B cell (primary cell): ENCODE data around the gene PTGES2. TPM values are rescaled to one million over a fixed set of nuclear protein-coding genes. Genes with fewer than 3 reads are reported as not detected.

Experiments
- ATAC-seq: fragments of 200-7000 bp; cut with Tn5 transposase; one replicate; pipeline ENCODE4 v1.10.0; 2021; ENCODE audit warnings: low read depth, mild to moderate bottlenecking, moderate number of reproducible peaks, moderate library complexity
- CTCF ChIA-PET: fragments of 350-600 bp; sonication (Branson Sonifier 250); formaldehyde crosslinking; loops from one replicate; lab custom pipeline; 2021; ENCODE audit warnings: antibody characterized with exemption, inconsistent platforms; lab: Charles Lee
- POLR2A ChIA-PET: fragments of 350-600 bp; sonication (Branson Sonifier 250); formaldehyde crosslinking; loops from one replicate; lab custom pipeline; 2021; ENCODE audit warnings: antibody characterized with exemption; lab: Charles Lee
- DNase-seq: peaks from one replicate; pipeline ENCODE4 v3.0.0; 2013
- H2AFZ ChIP-seq: 2 replicates; pipeline ENCODE4 v1.6.1; 2012; ENCODE audit warnings: mild to moderate bottlenecking, low read depth, low read length; ENCODE audit not compliant: insufficient read depth, poor library complexity, severe bottlenecking
- H3K27ac ChIP-seq, 2 donors: 1 replicate in 1 of 2; 2 replicates in 1 of 2; pipeline ENCODE4 v1.5.1; 2012 to 2013; ENCODE audit warnings: low read length in 2 of 2, mild to moderate bottlenecking in 2 of 2, moderate library complexity in 1 of 2
- H3K27me3 ChIP-seq, 4 experiments: fragments of 200-600 bp in 1 of 4; sonication (generic) in 1 of 4; replicated peaks in 1 of 4; 1 replicate in 2 of 4; 2 replicates in 2 of 4; pipeline versions ENCODE4 v1.6.1 to v1.7.0; 2013 to 2016; ENCODE audit warnings: low read length in 3 of 4, mild to moderate bottlenecking in 2 of 4, mixed read lengths in 1 of 4, moderate library complexity in 1 of 4; ENCODE audit not compliant: insufficient read depth in 4 of 4, control insufficient read depth in 3 of 4; ENCODE audit errors: control extremely low read depth in 1 of 4
- H3K36me3 ChIP-seq, 2 experiments: replicated peaks in 1 of 2; 1 replicate in 1 of 2; 2 replicates in 1 of 2; pipeline versions ENCODE4 v1.6.1 to v1.7.1; 2013; ENCODE audit warnings: low read length in 1 of 2; ENCODE audit not compliant: insufficient read depth in 2 of 2, control insufficient read depth in 1 of 2; ENCODE audit errors: control extremely low read depth in 1 of 2, extremely low read depth in 1 of 2
- H3K4me1 ChIP-seq, 2 donors: fragments of 200-600 bp in 1 of 2; sonication (generic) in 1 of 2; 1 replicate in 1 of 2; 2 replicates in 1 of 2; pipeline versions ENCODE4 v1.5.1 to v1.6.1; 2013 to 2017; ENCODE audit warnings: low read length in 2 of 2; ENCODE audit not compliant: control insufficient read depth in 2 of 2, insufficient read depth in 2 of 2
- H3K4me2 ChIP-seq: replicated peaks from 2 replicates; pipeline ENCODE3; 2012; ENCODE audit warnings: mild to moderate bottlenecking, low read depth, low read length; ENCODE audit not compliant: poor library complexity, severe bottlenecking
- H3K4me3 ChIP-seq, 5 experiments: fragments of 200-600 bp in 1 of 5; sonication (generic) in 1 of 5; 1 replicate in 3 of 5; 2 replicates in 2 of 5; pipeline versions ENCODE4 v1.5.1 to v1.7.0; 2011 to 2016; ENCODE audit warnings: low read length in 4 of 5, mild to moderate bottlenecking in 4 of 5, low read depth in 2 of 5, control low read depth in 1 of 5, moderate library complexity in 1 of 5; ENCODE audit not compliant: insufficient read depth in 1 of 5; ENCODE audit errors: control extremely low read depth in 1 of 5, extremely low read depth in 1 of 5
- H3K79me2 ChIP-seq: fragments of 200-600 bp; sonication (generic); one replicate; pipeline ENCODE4 v1.6.0; 2016; ENCODE audit warnings: low read length; ENCODE audit not compliant: control insufficient read depth, insufficient read depth
- H3K9ac ChIP-seq: fragments of 200-600 bp; sonication (generic); 2 replicates; pipeline ENCODE4 v1.6.1; 2017; ENCODE audit warnings: mild to moderate bottlenecking, low read length, moderate library complexity
- H3K9me3 ChIP-seq, 3 donors: one replicate each; pipeline versions ENCODE4 v1.6.1 to v1.7.1; 2013; ENCODE audit warnings: low read length in 2 of 3; ENCODE audit not compliant: control insufficient read depth in 2 of 3, insufficient read depth in 1 of 3; ENCODE audit errors: control extremely low read depth in 1 of 3
- H4K20me1 ChIP-seq: 2 replicates; pipeline ENCODE4 v1.6.0; 2012; ENCODE audit warnings: mild to moderate bottlenecking, low read length; ENCODE audit not compliant: insufficient read depth, control insufficient read depth, poor library complexity, severe bottlenecking
- H3K27ac Mint-ChIP-seq: one replicate; pipeline ENCODE4 v1.8.0; 2021; ENCODE audit warnings: mixed read lengths
- H3K27me3 Mint-ChIP-seq: one replicate; pipeline ENCODE4 v1.8.0; 2021; ENCODE audit warnings: mixed read lengths
- H3K4me1 Mint-ChIP-seq: one replicate; pipeline ENCODE4 v1.8.0; 2021; ENCODE audit warnings: mixed read lengths
- H3K4me3 Mint-ChIP-seq: one replicate; pipeline ENCODE4 v1.8.0; 2021; ENCODE audit warnings: mixed read lengths
- H3K9me3 Mint-ChIP-seq: one replicate; pipeline ENCODE4 v1.8.0; 2022; ENCODE audit warnings: mixed read lengths; ENCODE audit not compliant: insufficient read depth
- CTCF ChIP-seq: fragments of 200-600 bp; IDR thresholded peaks from one replicate; pipeline ENCODE4 v1.8.0; 2022; ENCODE audit warnings: antibody characterized with exemption, mild to moderate bottlenecking
- EZH2 ChIP-seq: IDR thresholded peaks from 2 replicates; pipeline ENCODE4 v1.6.1; 2012; ENCODE audit warnings: borderline replicate concordance, low read depth, mild to moderate bottlenecking, moderate library complexity, low read length; ENCODE audit not compliant: insufficient read depth, poor library complexity, severe bottlenecking
- WGBS: methylation state at CpG from one replicate; pipeline ENCODE4 v1.1.5; 2013; ENCODE audit warnings: missing lambda C conversion rate; ENCODE audit not compliant: insufficient coverage; 5-methylcytosine and 5-hydroxymethylcytosine counted together
- intact Hi-C: fragments of 100-400 bp; cut with micrococcal nuclease; formaldehyde crosslinking; loops from one replicate; pipeline ENCODE4 v1.10.0; 2022
- polyA plus RNA-seq: library from polyadenylated mRNA; depleted of rRNA; stranded (reverse); fragments of >200 nt; gene quantifications from 2 replicates; pipeline ENCODE4 v1.2.3, GENCODE V29; 2012
- total RNA-seq, 2 donors: library from RNA; stranded (reverse); fragments of 120-200 nt in 1 of 2; gene quantifications; 1 replicate in 1 of 2; 2 replicates in 1 of 2; pipeline versions ENCODE4 v1.2.3 to v1.2.4, GENCODE V29; 2013 to 2022

Gene PTGES2
- total and polyA plus RNA-seq, 2 donors (not counting 1 experiment from before 2014, with no cell fraction given) = 77.8 to 113 TPM

DNA sequence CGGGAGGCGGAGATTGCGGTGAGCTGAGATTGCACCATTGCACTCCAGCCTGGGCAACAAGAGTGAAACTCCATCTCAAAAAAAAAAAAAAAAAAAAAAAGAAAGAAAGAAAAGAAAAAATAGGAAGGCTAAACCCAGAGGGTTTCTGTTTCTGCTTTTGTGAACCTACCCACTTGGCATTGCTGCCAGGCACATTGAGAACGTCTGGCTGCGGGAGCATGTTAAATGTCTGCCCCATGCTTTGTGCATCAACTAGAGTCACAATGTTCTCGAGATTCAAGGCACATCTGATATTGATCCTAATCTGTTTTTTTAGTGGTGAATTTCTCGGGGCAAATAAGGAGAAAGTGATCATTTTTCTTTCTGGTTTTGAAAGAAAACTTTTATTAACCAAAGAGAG is 56.7 kb downstream of the PTGES2 start:
- H3K27me3 Mint-ChIP-seq = no peaks in the 10 kb centered on the region
- Histone ChIP-seq H3K4me1 (peaks cover 60 to 70% of the 10 kb centered on the region in 2 donors), H3K9me3 (peaks cover 0 to 3% (median 0%) of the 10 kb centered on the region in 3 donors), H2AFZ (no peak overlapping the region), H3K4me3 (no peak overlapping the region), H3K27ac (no peak overlapping the region), H3K36me3 (no peaks in the 10 kb centered on the region), H3K4me2 (peak overlapping the region; percentile 36), H3K9ac (no peak overlapping the region), H3K27me3 (no peaks in the 10 kb centered on the region), H3K79me2 (peaks cover 73% of the 10 kb centered on the region), H4K20me1 (no peaks in the 10 kb centered on the region)
- TF ChIP-seq EZH2 (no peak), CTCF (no peak)
- peaks cover 53% of the 10 kb centered on the region for H3K4me1 Mint-ChIP-seq
- WGBS = 66% methylated on average over 3 of the region's 7 CpGs
- no peaks in the 10 kb centered on the region for H3K9me3 Mint-ChIP-seq
- H3K27ac Mint-ChIP-seq = peak overlapping the region; percentile 39
- ChIA-PET POLR2A (interaction anchor here (0.6 kb wide), 1 partner anchor 16 kb away, joined by 3 read pairs; no protein-coding TSS in a partner anchor), CTCF (interaction anchor here (1.2 kb wide), 1 partner anchor 47 kb away, joined by 7 read pairs; no protein-coding TSS in a partner anchor)
- ATAC-seq = no peak
- H3K4me3 Mint-ChIP-seq = peak overlapping the region; percentile 24
- intact Hi-C loops = no loop called here
- no peak for DNase-seq

Other genes with a start within 250 kb of the PTGES2 start
- 126 and 136 TPM in 2 replicates for gene ST6GALNAC6, start 228.1 kb downstream of the PTGES2 start, total RNA-seq
- 54.7 and 68.0 TPM in 2 replicates for gene ST6GALNAC6, start 228.1 kb downstream of the PTGES2 start, polyA plus RNA-seq
- gene ST6GALNAC4, start 210.7 kb downstream of the PTGES2 start, total RNA-seq = 198 and 199 TPM in 2 replicates
- gene ST6GALNAC4, start 210.7 kb downstream of the PTGES2 start, polyA plus RNA-seq = 80.5 and 98.8 TPM in 2 replicates
- 1.4 and 2.1 TPM in 2 replicates for gene PIP5KL1, start 197.0 kb downstream of the PTGES2 start, total RNA-seq
- gene PIP5KL1, start 197.0 kb downstream of the PTGES2 start, polyA plus RNA-seq = 0.75 and 0.88 TPM in 2 replicates
- 42.9 and 45.9 TPM in 2 replicates for gene DPM2, start 189.9 kb downstream of the PTGES2 start, total RNA-seq
- 19.4 and 34.1 TPM in 2 replicates for gene DPM2, start 189.9 kb downstream of the PTGES2 start, polyA plus RNA-seq
- 245 and 267 TPM in 2 replicates for gene EEIG1, start 146.7 kb downstream of the PTGES2 start, total RNA-seq
- 39.9 and 57.2 TPM in 2 replicates for gene EEIG1, start 146.7 kb downstream of the PTGES2 start, polyA plus RNA-seq
- 11.4 and 12.9 TPM in 2 replicates for gene NAIF1, start 60.4 kb downstream of the PTGES2 start, total RNA-seq
- 12.6 and 16.6 TPM in 2 replicates for gene NAIF1, start 60.4 kb downstream of the PTGES2 start, polyA plus RNA-seq
- gene SLC25A25, start 59.5 kb downstream of the PTGES2 start, total RNA-seq = 12.1 and 12.4 TPM in 2 replicates
- gene SLC25A25, start 59.5 kb downstream of the PTGES2 start, polyA plus RNA-seq = 18.6 and 45.4 TPM in 2 replicates
- not detected in 2 replicates for gene LCN2, start 21.7 kb upstream of the PTGES2 start, total RNA-seq
- not detected in 2 replicates for gene LCN2, start 21.7 kb upstream of the PTGES2 start, polyA plus RNA-seq
- 38.2 and 44.3 TPM in 2 replicates for gene BBLN, start 32.5 kb upstream of the PTGES2 start, total RNA-seq
- 101 and 148 TPM in 2 replicates for gene BBLN, start 32.5 kb upstream of the PTGES2 start, polyA plus RNA-seq
- gene CIZ1, start 63.8 kb upstream of the PTGES2 start, total RNA-seq = 160 and 169 TPM in 2 replicates
- 77.5 and 79.9 TPM in 2 replicates for gene CIZ1, start 63.8 kb upstream of the PTGES2 start, polyA plus RNA-seq
- 1.3 and 1.9 TPM in 2 replicates for gene DNM1, start 75.7 kb upstream of the PTGES2 start, total RNA-seq
- gene DNM1, start 75.7 kb upstream of the PTGES2 start, polyA plus RNA-seq = 0.63 and 1.2 TPM in 2 replicates
- 76.3 and 87.3 TPM in 2 replicates for gene GOLGA2, start 148.3 kb upstream of the PTGES2 start, total RNA-seq
- 23.2 and 43.6 TPM in 2 replicates for gene GOLGA2, start 148.3 kb upstream of the PTGES2 start, polyA plus RNA-seq
- 8.6 and 13.3 TPM in 2 replicates for gene SWI5, start 148.5 kb upstream of the PTGES2 start, total RNA-seq
- 16.1 and 23.3 TPM in 2 replicates for gene SWI5, start 148.5 kb upstream of the PTGES2 start, polyA plus RNA-seq
- 21.4 and 21.5 TPM in 2 replicates for gene TRUB2, start 194.7 kb upstream of the PTGES2 start, total RNA-seq
- 5.3 and 7.6 TPM in 2 replicates for gene TRUB2, start 194.7 kb upstream of the PTGES2 start, polyA plus RNA-seq
- 54.9 and 57.3 TPM in 2 replicates for gene COQ4, start 195.1 kb upstream of the PTGES2 start, total RNA-seq
- 55.3 and 62.8 TPM in 2 replicates for gene COQ4, start 195.1 kb upstream of the PTGES2 start, polyA plus RNA-seq
- 12.0 and 12.9 TPM in 2 replicates for gene SLC27A4, start 212.8 kb upstream of the PTGES2 start, total RNA-seq
- 6.9 and 10.0 TPM in 2 replicates for gene SLC27A4, start 212.8 kb upstream of the PTGES2 start, polyA plus RNA-seq
- 35.6 and 43.8 TPM in 2 replicates for gene URM1, start 243.6 kb upstream of the PTGES2 start, total RNA-seq
- 24.1 and 40.3 TPM in 2 replicates for gene URM1, start 243.6 kb upstream of the PTGES2 start, polyA plus RNA-seq